H1 (cell line): ENCODE results near the gene MLKL. TPM values are rescaled to one million over a fixed set of nuclear protein-coding genes. Genes with fewer than 3 reads are reported as not detected.

Experiments used
- CTBP2 ChIP-seq: IDR thresholded peaks from 2 replicates; pipeline ENCODE4 v1.7.0; 2011; ENCODE audit warnings: borderline replicate concordance, mild to moderate bottlenecking, moderate library complexity, mixed read lengths, low read length; ENCODE audit not compliant: insufficient read depth, insufficient read length
- JUN ChIP-seq: IDR thresholded peaks from 2 replicates; pipeline ENCODE4 v1.6.1; 2011; ENCODE audit warnings: low read depth, mild to moderate bottlenecking, improper control_type of control experiment, low read length
- SP1 ChIP-seq: IDR thresholded peaks from 2 replicates; pipeline ENCODE4 v1.6.1; 2011; ENCODE audit warnings: low read depth, low read length
- SP2 ChIP-seq: IDR thresholded peaks from 2 replicates; pipeline ENCODE4 v1.6.1; 2012; ENCODE audit warnings: mild to moderate bottlenecking, low read length, inconsistent platforms
- TAF1 ChIP-seq: IDR thresholded peaks from 2 replicates; pipeline ENCODE4 v1.6.1; 2011; ENCODE audit warnings: mild to moderate bottlenecking, low read depth, low read length
- polyA plus RNA-seq, 7 experiments: library from polyadenylated mRNA; depleted of rRNA in 3 of 7; stranded (reverse) in 5 of 7; unstranded in 2 of 7; fragments of >200 nt in 5 of 7; fragments of 200-250 nt in 2 of 7; gene quantifications; 1 replicate in 5 of 7; 2 replicates in 1 of 7; 4 replicates in 1 of 7; pipeline versions ENCODE4 v1.2.1 to v1.2.3, GENCODE V29; 2011 to 2013; ENCODE audit warnings: missing spikeins in 2 of 7, mixed read lengths in 2 of 7
- total RNA-seq: library from RNA; stranded (reverse); fragmentation: NEBNext Ultra II Directional; extraction: Animal tissue kit (Norgen Biotek cat#: 25700); gene quantifications from 2 replicates; pipeline ENCODE4 v1.2.1, GENCODE V29; 2021
- TF ChIP-seq, protein P1 (sequence below): fragments of 300-600 bp; sonication (generic); IDR thresholded peaks from 2 replicates; pipeline ENCODE4 v1.7.1; 2012; ENCODE audit warnings: low read length, moderate library complexity, mild to moderate bottlenecking, inconsistent platforms; ENCODE audit not compliant: insufficient replicate concordance

The MLKL gene
- total and polyA plus RNA-seq, 2 of the 8 experiments (the other 6 are each of a cell fraction or from before 2014, with no cell fraction given), result 1.6 to 2.1 TPM

DNA sequence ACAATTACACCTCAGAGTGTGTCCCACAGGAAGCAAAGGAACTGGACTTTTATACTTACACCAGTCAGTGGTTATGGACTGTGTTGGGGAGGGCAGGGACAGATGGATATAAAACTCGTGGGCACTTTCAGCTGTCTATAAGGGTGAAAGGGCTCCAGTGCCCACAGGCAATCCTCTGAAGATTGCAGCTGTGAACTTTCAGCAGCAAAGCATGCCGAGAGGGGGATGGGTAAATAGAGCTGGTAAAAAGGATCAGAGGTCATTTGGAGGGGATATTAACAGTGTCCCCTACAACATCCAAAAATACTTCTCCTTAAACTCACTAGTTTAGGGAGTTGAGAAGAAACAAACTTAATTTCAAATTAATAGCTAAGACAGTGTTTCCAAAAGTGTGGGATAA, 20.7 kb downstream of the MLKL start (continued):
- TF ChIP-seq, protein P1, sequence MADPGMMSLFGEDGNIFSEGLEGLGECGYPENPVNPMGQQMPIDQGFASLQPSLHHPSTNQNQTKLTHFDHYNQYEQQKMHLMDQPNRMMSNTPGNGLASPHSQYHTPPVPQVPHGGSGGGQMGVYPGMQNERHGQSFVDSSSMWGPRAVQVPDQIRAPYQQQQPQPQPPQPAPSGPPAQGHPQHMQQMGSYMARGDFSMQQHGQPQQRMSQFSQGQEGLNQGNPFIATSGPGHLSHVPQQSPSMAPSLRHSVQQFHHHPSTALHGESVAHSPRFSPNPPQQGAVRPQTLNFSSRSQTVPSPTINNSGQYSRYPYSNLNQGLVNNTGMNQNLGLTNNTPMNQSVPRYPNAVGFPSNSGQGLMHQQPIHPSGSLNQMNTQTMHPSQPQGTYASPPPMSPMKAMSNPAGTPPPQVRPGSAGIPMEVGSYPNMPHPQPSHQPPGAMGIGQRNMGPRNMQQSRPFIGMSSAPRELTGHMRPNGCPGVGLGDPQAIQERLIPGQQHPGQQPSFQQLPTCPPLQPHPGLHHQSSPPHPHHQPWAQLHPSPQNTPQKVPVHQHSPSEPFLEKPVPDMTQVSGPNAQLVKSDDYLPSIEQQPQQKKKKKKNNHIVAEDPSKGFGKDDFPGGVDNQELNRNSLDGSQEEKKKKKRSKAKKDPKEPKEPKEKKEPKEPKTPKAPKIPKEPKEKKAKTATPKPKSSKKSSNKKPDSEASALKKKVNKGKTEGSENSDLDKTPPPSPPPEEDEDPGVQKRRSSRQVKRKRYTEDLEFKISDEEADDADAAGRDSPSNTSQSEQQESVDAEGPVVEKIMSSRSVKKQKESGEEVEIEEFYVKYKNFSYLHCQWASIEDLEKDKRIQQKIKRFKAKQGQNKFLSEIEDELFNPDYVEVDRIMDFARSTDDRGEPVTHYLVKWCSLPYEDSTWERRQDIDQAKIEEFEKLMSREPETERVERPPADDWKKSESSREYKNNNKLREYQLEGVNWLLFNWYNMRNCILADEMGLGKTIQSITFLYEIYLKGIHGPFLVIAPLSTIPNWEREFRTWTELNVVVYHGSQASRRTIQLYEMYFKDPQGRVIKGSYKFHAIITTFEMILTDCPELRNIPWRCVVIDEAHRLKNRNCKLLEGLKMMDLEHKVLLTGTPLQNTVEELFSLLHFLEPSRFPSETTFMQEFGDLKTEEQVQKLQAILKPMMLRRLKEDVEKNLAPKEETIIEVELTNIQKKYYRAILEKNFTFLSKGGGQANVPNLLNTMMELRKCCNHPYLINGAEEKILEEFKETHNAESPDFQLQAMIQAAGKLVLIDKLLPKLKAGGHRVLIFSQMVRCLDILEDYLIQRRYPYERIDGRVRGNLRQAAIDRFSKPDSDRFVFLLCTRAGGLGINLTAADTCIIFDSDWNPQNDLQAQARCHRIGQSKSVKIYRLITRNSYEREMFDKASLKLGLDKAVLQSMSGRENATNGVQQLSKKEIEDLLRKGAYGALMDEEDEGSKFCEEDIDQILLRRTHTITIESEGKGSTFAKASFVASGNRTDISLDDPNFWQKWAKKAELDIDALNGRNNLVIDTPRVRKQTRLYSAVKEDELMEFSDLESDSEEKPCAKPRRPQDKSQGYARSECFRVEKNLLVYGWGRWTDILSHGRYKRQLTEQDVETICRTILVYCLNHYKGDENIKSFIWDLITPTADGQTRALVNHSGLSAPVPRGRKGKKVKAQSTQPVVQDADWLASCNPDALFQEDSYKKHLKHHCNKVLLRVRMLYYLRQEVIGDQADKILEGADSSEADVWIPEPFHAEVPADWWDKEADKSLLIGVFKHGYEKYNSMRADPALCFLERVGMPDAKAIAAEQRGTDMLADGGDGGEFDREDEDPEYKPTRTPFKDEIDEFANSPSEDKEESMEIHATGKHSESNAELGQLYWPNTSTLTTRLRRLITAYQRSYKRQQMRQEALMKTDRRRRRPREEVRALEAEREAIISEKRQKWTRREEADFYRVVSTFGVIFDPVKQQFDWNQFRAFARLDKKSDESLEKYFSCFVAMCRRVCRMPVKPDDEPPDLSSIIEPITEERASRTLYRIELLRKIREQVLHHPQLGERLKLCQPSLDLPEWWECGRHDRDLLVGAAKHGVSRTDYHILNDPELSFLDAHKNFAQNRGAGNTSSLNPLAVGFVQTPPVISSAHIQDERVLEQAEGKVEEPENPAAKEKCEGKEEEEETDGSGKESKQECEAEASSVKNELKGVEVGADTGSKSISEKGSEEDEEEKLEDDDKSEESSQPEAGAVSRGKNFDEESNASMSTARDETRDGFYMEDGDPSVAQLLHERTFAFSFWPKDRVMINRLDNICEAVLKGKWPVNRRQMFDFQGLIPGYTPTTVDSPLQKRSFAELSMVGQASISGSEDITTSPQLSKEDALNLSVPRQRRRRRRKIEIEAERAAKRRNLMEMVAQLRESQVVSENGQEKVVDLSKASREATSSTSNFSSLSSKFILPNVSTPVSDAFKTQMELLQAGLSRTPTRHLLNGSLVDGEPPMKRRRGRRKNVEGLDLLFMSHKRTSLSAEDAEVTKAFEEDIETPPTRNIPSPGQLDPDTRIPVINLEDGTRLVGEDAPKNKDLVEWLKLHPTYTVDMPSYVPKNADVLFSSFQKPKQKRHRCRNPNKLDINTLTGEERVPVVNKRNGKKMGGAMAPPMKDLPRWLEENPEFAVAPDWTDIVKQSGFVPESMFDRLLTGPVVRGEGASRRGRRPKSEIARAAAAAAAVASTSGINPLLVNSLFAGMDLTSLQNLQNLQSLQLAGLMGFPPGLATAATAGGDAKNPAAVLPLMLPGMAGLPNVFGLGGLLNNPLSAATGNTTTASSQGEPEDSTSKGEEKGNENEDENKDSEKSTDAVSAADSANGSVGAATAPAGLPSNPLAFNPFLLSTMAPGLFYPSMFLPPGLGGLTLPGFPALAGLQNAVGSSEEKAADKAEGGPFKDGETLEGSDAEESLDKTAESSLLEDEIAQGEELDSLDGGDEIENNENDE, result no peak
- TF ChIP-seq SP2 (no peak), JUN (no peak), TAF1 (no peak), CTBP2 (no peak), SP1 (no peak)
